WTC11 (cell line): ENCODE measurements around the gene EXOC6. TPM values are rescaled to one million over a fixed set of nuclear protein-coding genes. Genes with fewer than 3 reads are reported as not detected.

ENCODE experiments used
- ATAC-seq: fragments of 200-7000 bp; cut with Tn5 transposase; 2 replicates; pipeline ENCODE4 v1.10.0; 2021; ENCODE audit warnings: mild to moderate bottlenecking, moderate library complexity
- CTCF ChIA-PET: fragments of 300-600 bp; sonication (Branson Sonifier 250); formaldehyde crosslinking; loops from one replicate; lab custom pipeline; 2021; ENCODE audit warnings: antibody characterized with exemption; lab: Charles Lee
- POLR2A ChIA-PET: fragments of 350-600 bp; sonication (Branson Sonifier 250); formaldehyde crosslinking; loops from one replicate; lab custom pipeline; 2021; ENCODE audit warnings: antibody characterized with exemption; lab: Charles Lee
- DNase-seq: peaks from one replicate; pipeline ENCODE4 v3.0.0; 2021; ENCODE audit warnings: low spot score
- H3K27ac Mint-ChIP-seq: 2 replicates; pipeline ENCODE4 v1.8.0; 2021; ENCODE audit warnings: mixed read lengths
- H3K27me3 Mint-ChIP-seq: 2 replicates; pipeline ENCODE4 v1.8.0; 2021; ENCODE audit warnings: low read depth, mild to moderate bottlenecking, moderate library complexity, mixed read lengths
- H3K36me3 Mint-ChIP-seq: 2 replicates; pipeline ENCODE4 v1.8.0; 2021; ENCODE audit warnings: mixed read lengths
- H3K4me1 Mint-ChIP-seq: 2 replicates; pipeline ENCODE4 v1.8.0; 2022; ENCODE audit warnings: mixed read lengths
- H3K4me3 Mint-ChIP-seq: 2 replicates; pipeline ENCODE4 v1.8.0; 2021; ENCODE audit warnings: mild to moderate bottlenecking, moderate library complexity, mixed read lengths
- H3K9me3 Mint-ChIP-seq: 2 replicates; pipeline ENCODE4 v1.8.0; 2021; ENCODE audit warnings: mixed read lengths
- AR ChIP-seq: fragments of 250-450 bp; sonication (Bioruptor Pico); IDR thresholded peaks from 2 replicates; pipeline ENCODE4 v1.9.0; 2021; ENCODE audit warnings: mild to moderate bottlenecking
- ATF1 ChIP-seq: sonication (generic); formaldehyde crosslinking; IDR thresholded peaks from 2 replicates; pipeline ENCODE4 v1.8.1; 2023; ENCODE audit warnings: mild to moderate bottlenecking, moderate library complexity, missing genetic modification reagents
- ATF3 ChIP-seq: sonication (generic); formaldehyde crosslinking; conservative IDR thresholded peaks from 2 replicates; pipeline ENCODE4 v1.8.1; 2022; ENCODE audit warnings: mild to moderate bottlenecking, missing genetic modification reagents
- CTCF ChIP-seq: fragments of 200-600 bp; IDR thresholded peaks from 2 replicates; pipeline ENCODE4 v1.8.0; 2022; ENCODE audit warnings: antibody characterized with exemption
- ETV6 ChIP-seq: sonication (generic); formaldehyde crosslinking; IDR thresholded peaks from 2 replicates; pipeline ENCODE4 v1.8.1; 2022; ENCODE audit warnings: mild to moderate bottlenecking, missing genetic modification reagents
- FOXJ3 ChIP-seq: sonication (generic); formaldehyde crosslinking; IDR thresholded peaks from 2 replicates; pipeline ENCODE4 v1.9.0; 2021; ENCODE audit warnings: missing genetic modification reagents, mild to moderate bottlenecking, borderline replicate concordance
- GRHL2 ChIP-seq: fragments of 250-450 bp; sonication (Bioruptor Pico); IDR thresholded peaks from 2 replicates; pipeline ENCODE4 v1.8.0; 2022; ENCODE audit warnings: mild to moderate bottlenecking, moderate library complexity; ENCODE audit not compliant: insufficient replicate concordance, severe bottlenecking
- JUN ChIP-seq: sonication (generic); formaldehyde crosslinking; IDR thresholded peaks from 2 replicates; pipeline ENCODE4 v1.8.0; 2023; ENCODE audit warnings: mild to moderate bottlenecking, missing genetic modification reagents
- KAT7 ChIP-seq: sonication (generic); formaldehyde crosslinking; IDR thresholded peaks from 2 replicates; pipeline ENCODE4 v1.8.1; 2023; ENCODE audit warnings: missing genetic modification reagents, mild to moderate bottlenecking, borderline replicate concordance
- MLX ChIP-seq: sonication (generic); formaldehyde crosslinking; IDR thresholded peaks from 2 replicates; pipeline ENCODE4 v1.8.1; 2023; ENCODE audit warnings: mild to moderate bottlenecking, missing genetic modification reagents, moderate library complexity
- MYBL2 ChIP-seq: sonication (generic); formaldehyde crosslinking; IDR thresholded peaks from 2 replicates; pipeline ENCODE4 v1.8.1; 2023; ENCODE audit warnings: mild to moderate bottlenecking, moderate library complexity, missing genetic modification reagents
- NFE2L1 ChIP-seq: sonication (generic); formaldehyde crosslinking; IDR thresholded peaks from 2 replicates; pipeline ENCODE4 v1.8.1; 2023; ENCODE audit warnings: missing genetic modification reagents
- NR2C2 ChIP-seq: sonication (generic); formaldehyde crosslinking; IDR thresholded peaks from 2 replicates; pipeline ENCODE4 v1.8.0; 2022; ENCODE audit warnings: mild to moderate bottlenecking, missing genetic modification reagents
- NR3C1 ChIP-seq: sonication (generic); formaldehyde crosslinking; conservative IDR thresholded peaks from 2 replicates; pipeline ENCODE4 v1.8.1; 2023; ENCODE audit warnings: low read depth, mild to moderate bottlenecking, missing genetic modification reagents
- RORB ChIP-seq: fragments of 250-450 bp; sonication (Bioruptor Pico); IDR thresholded peaks from 2 replicates; pipeline ENCODE4 v1.9.0; 2021; ENCODE audit warnings: mild to moderate bottlenecking
- SMAD4 ChIP-seq: sonication (generic); formaldehyde crosslinking; IDR thresholded peaks from 2 replicates; pipeline ENCODE4 v1.8.0; 2022; ENCODE audit warnings: mild to moderate bottlenecking, missing genetic modification reagents
- SOX15 ChIP-seq: fragments of 250-450 bp; sonication (Bioruptor Pico); IDR thresholded peaks from 2 replicates; pipeline ENCODE4 v1.9.0; 2021; ENCODE audit warnings: mild to moderate bottlenecking
- TP53 ChIP-seq: sonication (generic); formaldehyde crosslinking; IDR thresholded peaks from 2 replicates; pipeline ENCODE4 v1.8.1; 2023; ENCODE audit warnings: mild to moderate bottlenecking, missing genetic modification reagents
- ZBTB21 ChIP-seq: sonication (generic); formaldehyde crosslinking; IDR thresholded peaks from 2 replicates; pipeline ENCODE4 v1.8.1; 2023; ENCODE audit warnings: mild to moderate bottlenecking, missing genetic modification reagents, borderline replicate concordance
- ZNF219 ChIP-seq: sonication (generic); formaldehyde crosslinking; IDR thresholded peaks from 2 replicates; pipeline ENCODE4 v1.8.0; 2023; ENCODE audit warnings: missing genetic modification reagents, mild to moderate bottlenecking, borderline replicate concordance
- ZNF317 ChIP-seq: sonication (generic); formaldehyde crosslinking; IDR thresholded peaks from 2 replicates; pipeline ENCODE4 v1.8.1; 2023; ENCODE audit warnings: low read depth, mild to moderate bottlenecking, moderate library complexity, missing genetic modification reagents, borderline replicate concordance
- total RNA-seq: library from RNA; stranded (reverse); gene quantifications from 3 replicates; pipeline ENCODE4 v1.2.3, GENCODE V29; 2021
- TF ChIP-seq, protein P1 (sequence below): fragments of 250-450 bp; sonication (Bioruptor Pico); IDR thresholded peaks from 2 replicates; pipeline ENCODE4 v1.9.0; 2021; ENCODE audit warnings: mild to moderate bottlenecking
- TF ChIP-seq, protein P2 (sequence below): fragments of 250-450 bp; sonication (Bioruptor Pico); conservative IDR thresholded peaks from 2 replicates; pipeline ENCODE4 v1.9.0; 2021; ENCODE audit warnings: mild to moderate bottlenecking
- TF ChIP-seq, protein P3 (sequence below): sonication (generic); formaldehyde crosslinking; IDR thresholded peaks from 2 replicates; pipeline ENCODE4 v1.8.0; 2022; ENCODE audit warnings: mild to moderate bottlenecking, missing genetic modification reagents

Gene EXOC6
- total RNA-seq, 1 experiment from 2014 or later = 5.0 TPM

DNA sequence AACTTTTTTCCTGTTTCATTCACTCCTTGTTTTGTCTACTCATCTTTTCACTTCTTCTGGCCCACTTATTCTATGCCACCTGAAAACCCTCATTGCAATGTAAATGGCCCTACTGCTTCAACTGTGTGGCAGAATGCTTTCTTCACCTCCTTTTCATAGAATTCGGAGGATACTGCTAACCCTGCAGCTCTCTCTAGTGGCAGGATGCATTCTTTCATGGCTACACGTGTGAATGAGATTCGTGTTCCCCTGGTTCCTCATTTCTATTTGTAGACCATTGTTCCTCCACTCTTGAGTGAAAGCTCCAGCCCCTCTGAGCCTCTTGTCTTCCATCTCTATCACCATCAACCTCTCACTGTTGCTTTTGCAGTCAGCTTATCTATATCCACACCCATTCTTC lies 191.4 kb downstream of the EXOC6 start:
- POLR2A ChIA-PET = no interaction called here
- Mint-ChIP-seq H3K4me1 (peaks cover 15% of the 10 kb centered on the region), H3K36me3 (no peaks in the 10 kb centered on the region), H3K9me3 (no peaks in the 10 kb centered on the region), H3K27ac (peak overlapping the region; percentile 55), H3K27me3 (no peaks in the 10 kb centered on the region), H3K4me3 (no peak overlapping the region)
- TF ChIP-seq CTCF (peak; percentile 25; the same call in 1 of the 2 replicates), ETV6 (0 out of 2 replicates have a peak, but pooled peaks have one; percentile 23)
- TF ChIP-seq, protein P1, sequence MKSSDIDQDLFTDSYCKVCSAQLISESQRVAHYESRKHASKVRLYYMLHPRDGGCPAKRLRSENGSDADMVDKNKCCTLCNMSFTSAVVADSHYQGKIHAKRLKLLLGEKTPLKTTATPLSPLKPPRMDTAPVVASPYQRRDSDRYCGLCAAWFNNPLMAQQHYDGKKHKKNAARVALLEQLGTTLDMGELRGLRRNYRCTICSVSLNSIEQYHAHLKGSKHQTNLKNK (CRISPR knock-in tag) = no peak
- CTCF ChIA-PET = interaction anchor here (0.6 to 2.6 kb wide), 11 partner anchors 9 to 318 kb away, joined by 3 to 13 read pairs (median 4); partner anchors contain the start of gene CYP26C1
- DNase-seq (no peak), ATAC-seq (peak; percentile 96)

DNA sequence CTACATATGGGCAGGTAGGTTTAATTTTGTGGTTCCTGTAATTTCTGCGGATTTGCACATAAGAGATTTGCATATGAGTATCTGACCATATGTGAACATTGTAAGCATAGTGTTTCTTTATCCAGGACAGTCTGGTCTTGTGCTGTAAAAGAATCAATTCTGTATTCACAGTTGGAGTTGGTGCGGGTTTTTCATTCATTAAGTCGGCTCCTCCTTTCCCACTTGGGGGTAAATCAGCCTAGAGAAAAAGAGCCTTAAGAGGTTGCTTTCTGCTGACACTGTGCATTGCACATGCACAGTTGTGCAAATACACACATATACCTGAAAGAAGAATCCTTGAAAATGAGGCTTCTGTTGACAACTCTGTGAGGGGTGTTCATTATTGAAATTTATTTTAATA lies 206.2 kb downstream of the EXOC6 start:
- H3K4me1 Mint-ChIP-seq = peaks cover 25% of the 10 kb centered on the region
- POLR2A ChIA-PET = no interaction called here
- peaks cover 22% of the 10 kb centered on the region for H3K27me3 Mint-ChIP-seq

GRCh38 chr10:93058139-93058538 lies 209.8 kb downstream of the EXOC6 start:
- Mint-ChIP-seq H3K27ac (no peak overlapping the region), H3K9me3 (no peaks in the 10 kb centered on the region), H3K4me1 (peaks cover 40% of the 10 kb centered on the region), H3K27me3 (peaks cover 58% of the 10 kb centered on the region), H3K36me3 (no peaks in the 10 kb centered on the region), H3K4me3 (no peak overlapping the region)
- no peak for ATAC-seq
- DNase-seq = no peak
- CTCF ChIA-PET = interaction anchor here (1.8 kb wide), 1 partner anchor 295 kb away, joined by 5 read pairs; no protein-coding TSS in a partner anchor
- POLR2A ChIA-PET = no interaction called here
- TF ChIP-seq MYBL2 (CRISPR knock-in tag) (no peak), NR3C1 (no peak), ATF3 (CRISPR knock-in tag) (no peak), NFE2L1 (CRISPR knock-in tag) (no peak), CTCF (no peak)
- TF ChIP-seq, protein P2, sequence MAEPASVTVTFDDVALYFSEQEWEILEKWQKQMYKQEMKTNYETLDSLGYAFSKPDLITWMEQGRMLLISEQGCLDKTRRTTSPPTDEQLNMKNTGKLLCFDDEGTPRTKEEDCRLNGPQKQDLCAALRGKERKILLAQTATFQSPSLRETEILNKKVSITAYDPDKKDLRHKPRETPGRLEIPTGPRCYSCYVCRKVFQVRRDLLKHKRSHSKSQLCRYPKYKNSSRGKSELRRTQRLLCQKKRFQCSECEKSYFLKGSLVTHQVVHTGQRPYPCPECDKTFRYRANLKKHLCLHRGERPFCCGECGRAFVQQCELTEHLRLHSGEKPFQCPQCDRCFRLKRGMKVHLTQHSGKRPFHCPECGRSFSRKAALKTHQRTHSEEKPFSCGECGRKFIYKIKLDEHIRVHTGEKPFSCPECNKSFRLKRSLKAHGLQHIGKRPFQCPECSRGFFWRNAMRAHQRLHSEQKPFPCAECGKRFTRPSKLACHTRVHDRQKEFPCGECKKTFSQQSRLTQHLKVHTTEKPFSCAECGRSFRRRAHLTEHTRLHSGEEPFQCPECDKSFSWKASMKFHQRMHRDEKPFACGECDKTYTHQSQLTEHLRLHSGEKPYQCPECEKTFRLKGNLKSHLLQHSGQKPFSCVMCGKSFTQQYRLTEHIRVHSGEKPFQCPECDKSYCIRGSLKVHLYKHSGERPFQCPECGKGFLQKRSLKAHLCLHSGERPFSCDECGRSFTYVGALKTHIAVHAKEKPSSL (CRISPR knock-in tag) = no peak

More for the DNA sequence above, 206.2 kb downstream of the EXOC6 start:
- Mint-ChIP-seq H3K27ac (no peak overlapping the region), H3K36me3 (no peaks in the 10 kb centered on the region), H3K9me3 (no peaks in the 10 kb centered on the region), H3K4me3 (no peak overlapping the region)
- DNase-seq = no peak
- no peak for ATAC-seq
- TF ChIP-seq ZNF317 (CRISPR knock-in tag) = no peak
- TF ChIP-seq RORB = no peak
- TF ChIP-seq KAT7 (CRISPR knock-in tag) = no peak
- no peak for TF ChIP-seq GRHL2
- TF ChIP-seq SOX15 (CRISPR knock-in tag) = no peak
- no peak for TF ChIP-seq ATF1
- TF ChIP-seq TP53 = no peak
- no peak for TF ChIP-seq NR2C2 (CRISPR knock-in tag)
- no peak for TF ChIP-seq JUN (CRISPR knock-in tag)
- no peak for TF ChIP-seq MLX
- no peak for TF ChIP-seq AR (CRISPR knock-in tag)
- TF ChIP-seq, protein P3, sequence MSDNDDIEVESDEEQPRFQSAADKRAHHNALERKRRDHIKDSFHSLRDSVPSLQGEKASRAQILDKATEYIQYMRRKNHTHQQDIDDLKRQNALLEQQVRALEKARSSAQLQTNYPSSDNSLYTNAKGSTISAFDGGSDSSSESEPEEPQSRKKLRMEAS = no peak
- no peak for TF ChIP-seq ZNF219 (CRISPR knock-in tag)
- TF ChIP-seq FOXJ3 (CRISPR knock-in tag) = no peak
- no peak for TF ChIP-seq SMAD4 (CRISPR knock-in tag)
- no peak for TF ChIP-seq ZBTB21 (CRISPR knock-in tag)
- CTCF ChIA-PET = interaction anchor here (1.3 kb wide), 1 partner anchor 11 kb away, joined by 5 read pairs; no protein-coding TSS in a partner anchor
